Glomerular visceral epithelial cell (primary cell): ENCODE data around the gene CCNYL1.

Experiments used
- DNase-seq: peaks from one replicate; pipeline ENCODE4 v3.0.0-alpha.2; 2016; ENCODE audit errors: extremely low spot score

The CCNYL1 gene

GRCh38 chr2:207766041-207766551, 54.7 kb downstream of the CCNYL1 start:
- DNase-seq, result no peak

GRCh38 chr2:207766697-207767460, 55.4 kb downstream of the CCNYL1 start:
- no peak for DNase-seq

DNA sequence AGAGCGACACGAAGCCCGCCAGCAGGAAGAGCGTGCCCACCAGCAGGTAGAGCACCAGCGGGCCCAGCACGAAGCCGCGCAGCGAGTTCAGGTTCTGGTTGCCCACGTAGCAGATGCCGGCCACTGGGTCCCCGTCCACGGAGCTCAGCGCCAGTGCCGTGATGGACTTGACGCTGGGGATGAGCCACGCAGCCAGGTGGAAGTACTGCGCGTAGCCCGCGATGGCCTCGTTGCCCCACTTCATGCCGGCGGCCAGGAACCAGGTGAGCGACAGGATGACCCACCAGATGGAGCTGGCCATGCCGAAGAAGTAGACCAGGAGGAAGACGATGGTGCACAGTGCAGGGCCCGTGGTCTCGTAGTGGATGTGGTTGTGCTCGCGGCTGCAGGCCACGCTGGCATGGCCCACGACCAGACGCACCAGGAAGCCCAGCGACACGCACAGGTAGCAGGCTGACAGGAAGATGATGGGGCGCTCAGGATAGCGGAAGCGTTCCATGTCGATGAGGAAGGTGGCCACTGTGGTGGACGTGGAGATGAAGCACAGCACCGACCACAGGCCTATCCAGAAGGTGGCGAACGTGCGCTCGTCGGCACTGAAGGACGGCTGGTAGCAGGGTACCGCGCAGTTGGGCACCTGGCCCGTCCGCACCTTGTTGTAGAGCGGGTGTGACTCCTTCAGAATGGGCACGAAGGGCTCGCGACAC, 56.2 kb downstream of the CCNYL1 start:
- no peak for DNase-seq

GRCh38 chr2:207768168-207768865, 56.9 kb downstream of the CCNYL1 start:
- DNase-seq, result peak; percentile 65

DNA sequence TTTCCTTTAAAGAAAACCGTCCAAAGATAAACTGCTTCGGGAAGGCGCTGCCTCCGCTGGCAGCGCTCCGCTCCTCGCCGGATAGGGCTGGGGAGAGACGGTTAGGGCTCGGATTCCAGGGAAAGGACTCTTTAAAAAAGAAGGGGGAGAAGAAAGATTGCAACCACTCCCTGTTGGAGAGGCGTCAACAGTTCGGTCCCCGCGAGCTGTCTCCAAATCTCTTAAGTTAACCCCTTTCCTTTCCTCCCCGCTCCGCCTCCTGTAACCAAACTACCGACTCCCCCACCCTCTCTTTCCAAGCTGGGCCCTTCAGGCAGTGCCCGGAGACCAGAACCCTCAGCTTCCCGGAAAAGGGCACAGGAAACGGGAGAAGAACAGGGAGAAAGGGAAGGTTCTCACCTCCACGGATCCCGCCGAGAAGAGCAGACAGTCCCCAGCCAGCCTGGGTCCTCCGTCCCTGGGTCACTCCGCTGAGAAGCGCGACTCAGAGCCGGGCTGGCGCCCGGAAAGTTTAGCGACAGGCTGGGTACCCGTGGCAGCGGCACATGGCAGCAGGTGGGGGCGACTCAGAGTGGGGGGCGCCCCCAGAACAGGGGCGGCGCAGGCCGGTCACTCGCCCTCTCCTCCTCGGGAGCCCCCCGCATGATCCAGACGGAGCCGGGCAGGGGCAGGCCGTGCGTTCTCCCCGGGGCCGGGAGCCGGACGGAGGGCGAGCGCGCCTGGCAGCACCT, 57.6 kb downstream of the CCNYL1 start:
- peak; percentile 49 for DNase-seq

DNA sequence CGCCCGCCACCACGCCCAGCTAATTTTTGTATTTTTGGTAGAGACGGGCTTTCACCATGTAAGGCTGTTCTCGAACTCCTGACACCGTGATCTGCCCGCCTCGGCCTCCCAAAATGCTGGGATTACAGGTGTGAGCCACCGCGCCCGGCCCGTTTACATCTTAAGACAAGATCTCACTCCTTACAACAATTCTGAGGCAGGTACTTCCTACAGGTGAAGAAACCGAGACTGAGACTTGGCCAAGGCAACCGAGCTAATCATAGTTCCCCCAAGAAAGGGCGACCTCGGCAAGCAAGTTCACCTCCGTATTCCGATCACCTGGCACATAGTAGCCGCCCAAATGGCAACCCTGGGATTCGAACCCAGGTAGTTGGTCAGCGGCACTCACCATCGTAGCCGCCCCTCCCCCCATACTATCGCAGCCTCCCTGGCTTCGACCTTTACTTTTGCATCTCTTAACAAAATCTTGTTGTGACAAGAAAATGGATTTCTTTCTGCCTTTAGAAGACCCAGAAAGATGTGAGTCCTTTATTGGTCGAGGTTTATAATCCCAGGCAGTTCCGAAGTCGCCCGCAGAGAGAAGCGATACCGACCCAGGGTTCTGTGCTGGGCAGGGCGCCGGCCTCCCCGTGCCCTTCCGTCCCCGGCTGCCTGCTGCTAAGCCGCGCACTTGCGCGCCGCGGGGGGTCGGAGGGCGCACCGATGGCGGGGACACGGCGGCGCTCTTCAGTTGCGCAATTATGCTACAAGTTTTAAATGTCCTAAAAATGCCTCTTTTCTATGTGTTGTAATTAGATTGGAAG, 59.4 kb downstream of the CCNYL1 start:
- no peak for DNase-seq

DNA sequence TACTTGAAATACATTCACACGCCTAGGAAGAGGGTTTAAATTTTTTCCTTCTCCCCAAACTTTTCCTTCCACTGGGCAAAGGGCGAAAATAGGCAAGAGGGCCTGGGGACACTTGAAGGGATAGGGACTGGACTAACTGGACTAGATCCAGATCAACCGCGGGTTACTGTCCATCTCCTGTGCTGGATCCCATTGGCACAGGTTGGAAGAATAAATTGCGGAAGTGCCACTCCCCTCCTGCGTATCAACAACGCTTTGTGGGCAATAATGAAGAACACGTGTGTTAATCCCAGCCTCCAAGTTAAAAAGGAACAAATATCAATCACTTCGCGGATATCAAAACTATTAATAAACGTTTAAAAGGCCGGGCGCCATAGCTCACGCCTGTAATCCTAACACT, 60.0 kb downstream of the CCNYL1 start:
- no peak for DNase-seq

DNA sequence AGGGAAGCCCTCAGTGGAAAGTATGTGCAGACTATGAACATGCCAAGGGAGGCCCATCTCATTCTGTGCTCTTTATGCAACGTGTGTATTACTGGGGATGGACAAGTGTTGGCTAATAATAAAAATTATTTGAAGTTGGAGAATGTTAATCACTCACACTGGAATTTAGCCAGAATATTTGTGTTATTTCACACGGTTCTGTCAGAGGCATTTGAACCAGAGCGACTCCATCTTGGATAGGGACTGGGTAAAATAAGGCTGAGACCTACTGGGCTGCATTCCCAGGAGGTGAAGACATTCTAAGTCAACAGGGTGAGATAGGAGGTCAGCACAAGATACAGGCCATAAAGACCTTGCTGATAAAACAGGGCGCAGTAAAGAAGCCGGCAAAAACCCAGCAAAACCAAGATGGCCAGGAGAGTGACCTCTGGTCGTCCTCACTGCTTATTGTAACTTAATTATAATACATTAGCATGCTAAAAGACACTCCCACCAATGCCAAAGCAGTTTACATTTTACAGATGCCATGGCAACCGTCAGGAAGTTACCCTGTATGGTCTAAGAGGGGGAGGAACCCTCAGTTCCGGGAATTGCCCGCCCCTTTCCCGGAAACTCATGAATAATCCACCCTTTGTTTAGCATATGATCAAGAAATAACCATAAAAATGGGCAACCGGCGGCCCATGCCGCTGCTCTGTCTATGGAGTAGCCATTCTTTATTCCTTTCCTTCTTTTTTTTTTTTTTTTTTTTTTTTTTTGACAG, 60.8 kb downstream of the CCNYL1 start:
- no peak for DNase-seq

GRCh38 chr2:207772844-207773205, 61.4 kb downstream of the CCNYL1 start:
- no peak for DNase-seq

GRCh38 chr2:207775473-207775872, 64.0 kb downstream of the CCNYL1 start:
- DNase-seq, result no peak

- DNase-seq, result no peak
These were observed 65.7 kb downstream of the CCNYL1 start for GRCh38 chr2:207777124-207777523.

- no peak for DNase-seq
These were observed 67.0 kb downstream of the CCNYL1 start for GRCh38 chr2:207778298-207778882.

DNA sequence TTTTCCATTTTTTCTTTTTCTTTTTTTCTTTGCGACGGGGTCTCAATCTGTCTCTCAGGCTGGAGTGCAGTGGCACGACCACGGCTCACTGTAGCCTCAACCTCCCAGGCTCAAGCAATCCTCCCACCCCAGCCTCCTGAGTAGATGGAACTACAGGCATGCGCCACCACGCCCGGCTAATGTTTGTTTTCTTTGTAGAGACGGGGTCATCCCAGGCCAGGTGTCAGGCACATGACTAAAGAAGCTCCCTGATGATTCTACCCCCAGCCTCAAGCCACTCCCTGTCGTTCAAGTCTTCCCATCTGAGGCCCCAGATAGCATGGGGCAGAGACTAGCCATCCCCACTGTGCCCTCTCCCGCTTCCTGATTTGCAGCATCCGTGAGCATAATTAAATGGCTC, 68.1 kb downstream of the CCNYL1 start:
- no peak for DNase-seq

GRCh38 chr2:207782238-207783030, 71.0 kb downstream of the CCNYL1 start:
- no peak for DNase-seq

GRCh38 chr2:207783514-207783913, 72.1 kb downstream of the CCNYL1 start:
- no peak for DNase-seq

DNA sequence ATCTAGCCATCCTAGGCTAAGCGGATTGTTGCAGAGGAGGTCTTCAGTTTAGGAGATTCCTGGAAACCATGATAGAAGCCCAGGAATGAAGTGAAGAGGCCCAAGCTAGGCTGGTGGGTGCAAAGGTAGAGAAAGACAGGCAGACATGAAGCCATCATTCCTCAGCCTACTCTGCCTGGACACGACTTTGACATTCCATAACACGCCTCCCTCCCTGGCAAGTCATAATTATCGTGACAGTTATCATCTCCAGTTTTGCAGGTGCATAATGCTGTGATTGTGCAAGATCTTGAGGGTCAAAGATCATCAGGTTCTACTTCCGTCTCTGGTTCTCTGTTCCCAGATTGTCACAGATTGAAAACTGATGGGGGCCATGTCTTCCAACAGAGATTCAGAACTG, 73.5 kb downstream of the CCNYL1 start:
- DNase-seq, result no peak

DNA sequence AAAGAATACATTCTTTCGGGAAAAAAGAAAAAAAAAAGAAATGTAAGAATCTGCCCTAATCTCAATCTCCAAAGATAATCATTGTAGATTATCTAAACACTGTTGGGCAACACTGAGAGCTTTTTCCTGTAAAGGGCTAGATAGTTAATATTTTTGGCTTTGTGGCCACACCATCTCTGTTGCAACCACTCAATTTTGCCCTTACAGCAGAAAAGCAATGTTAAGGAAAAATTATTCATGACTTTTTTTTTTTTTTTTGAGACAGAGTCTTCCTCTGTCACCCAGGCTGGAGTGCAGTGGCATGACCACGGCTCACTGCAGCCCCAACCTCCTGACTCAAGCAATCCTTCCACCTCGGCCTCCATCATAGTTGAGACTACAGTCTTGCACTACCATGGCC, 75.6 kb downstream of the CCNYL1 start:
- no peak for DNase-seq

DNA sequence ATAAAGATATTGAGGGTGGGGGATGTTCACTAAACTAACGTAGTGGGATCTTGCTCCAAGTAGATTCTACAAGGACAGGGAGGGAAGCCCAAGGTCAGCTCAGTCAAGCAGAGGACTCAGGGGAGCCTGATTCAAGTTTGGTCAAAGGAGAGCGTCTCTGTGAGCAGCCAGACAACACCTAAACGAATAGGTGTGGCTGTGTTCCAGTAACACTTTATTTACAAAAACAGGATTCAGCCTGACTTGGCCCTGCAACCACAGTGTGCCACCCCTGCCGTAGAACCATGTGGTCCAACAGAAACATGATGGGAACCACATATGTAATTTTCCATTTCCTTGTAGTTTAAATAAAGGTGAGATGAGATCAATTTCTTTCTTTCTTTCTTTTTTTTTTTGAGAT, 76.4 kb downstream of the CCNYL1 start:
- no peak for DNase-seq

- no peak for DNase-seq
These were observed 79.5 kb downstream of the CCNYL1 start for GRCh38 chr2:207790898-207791297.
